HepG2 (cell line): ENCODE data around the gene ARFGAP1. TPM values are rescaled to one million over a fixed set of nuclear protein-coding genes. Genes with fewer than 3 reads are reported as not detected.
A peak's percentile ranks its signal among the peaks of the same experiment; 100 is the strongest.

Source experiments
- ATAC-seq: fragments of 200-7000 bp; cut with Tn5 transposase; 3 replicates; pipeline ENCODE4 v1.9.1; 2020; ENCODE audit warnings: mild to moderate bottlenecking, moderate library complexity
- BruUV-seq: library from RNA; stranded (reverse); fragments of 400-500 nt; replicated peaks from 2 replicates; lab custom pipeline; 2021; lab: Mats Ljungman, UMichigan
- CTCF ChIA-PET: fragments of 300-600 bp; formaldehyde crosslinking; extraction: SDS; loops from one replicate; lab custom pipeline; 2021; ENCODE audit warnings: low total read pairs, inconsistent platforms, low intra/inter-chr PET ratio; lab: Yijun Ruan, JAX
- POLR2A ChIA-PET: fragments of 350-600 bp; sonication (Branson Sonifier 250); formaldehyde crosslinking; loops from one replicate; lab custom pipeline; 2020; ENCODE audit warnings: antibody characterized with exemption, inconsistent platforms; lab: Yijun Ruan, JAX
- DNase-seq: peaks from one replicate; pipeline ENCODE4 v3.0.0-alpha.2; 2015; ENCODE audit warnings: low spot score
- FAIRE-seq: peaks from 3 replicates; lab custom pipeline; 2011; peaks lifted over from hg19 to GRCh38; lab: Jason Lieb, UNC
- H2AFZ ChIP-seq: one replicate; pipeline ENCODE4 v1.6.1; 2011; ENCODE audit warnings: low read length, inconsistent platforms
- H3K27ac ChIP-seq: fragments of 300-600 bp; 3 replicates; pipeline ENCODE4 v1.8.0; 2011; ENCODE audit warnings: mixed run types, mild to moderate bottlenecking, mixed read lengths, low read length, inconsistent platforms; ENCODE audit not compliant: insufficient read depth; ENCODE audit errors: extremely low read length
- H3K27me3 ChIP-seq, 2 experiments: fragments of 200-600 bp in 1 of 2; 2 replicates in 1 of 2; 3 replicates in 1 of 2; pipeline versions ENCODE4 v1.6.0 to v1.8.0; 2011; ENCODE audit warnings: low read length in 2 of 2, mild to moderate bottlenecking in 2 of 2, moderate library complexity in 2 of 2, inconsistent platforms in 1 of 2; ENCODE audit not compliant: insufficient read depth in 2 of 2, control insufficient read depth in 1 of 2
- H3K36me3 ChIP-seq, 2 experiments: fragments of 200-600 bp in 1 of 2; replicated peaks in 1 of 2; 2 replicates in 1 of 2; 3 replicates in 1 of 2; pipeline versions ENCODE4 v1.5.1 to v1.8.0; 2011; ENCODE audit warnings: low read length in 2 of 2, inconsistent platforms in 1 of 2; ENCODE audit not compliant: insufficient read depth in 2 of 2, control insufficient read depth in 1 of 2
- H3K4me1 ChIP-seq: 2 replicates; pipeline ENCODE4 v1.5.1; 2012; ENCODE audit warnings: low read length, inconsistent platforms; ENCODE audit not compliant: insufficient read depth
- H3K4me2 ChIP-seq: 2 replicates; pipeline ENCODE4 v1.6.0; 2011; ENCODE audit warnings: low read depth, low read length, inconsistent platforms
- H3K4me3 ChIP-seq, 3 experiments: fragments of 200-600 bp in 1 of 3; sonication (generic), shearing (Covaris generic) in 1 of 3; replicated peaks in 1 of 3; 2 replicates each; pipeline ENCODE4 v1.5.1; 2011 to 2016; ENCODE audit warnings: low read length in 3 of 3, inconsistent platforms in 2 of 3, low read depth in 2 of 3, mild to moderate bottlenecking in 2 of 3, control low read depth in 1 of 3, mixed read lengths in 1 of 3; ENCODE audit not compliant: insufficient read depth in 1 of 3
- H3K79me2 ChIP-seq: one replicate; pipeline ENCODE4 v1.6.1; 2011; ENCODE audit warnings: low read length, inconsistent platforms; ENCODE audit not compliant: insufficient read depth
- H3K9ac ChIP-seq: 2 replicates; pipeline ENCODE4 v1.6.0; 2011; ENCODE audit warnings: mild to moderate bottlenecking, low read depth, low read length, inconsistent platforms; ENCODE audit not compliant: insufficient read depth
- H3K9me3 ChIP-seq: 2 replicates; pipeline ENCODE4 v1.5.1; 2012; ENCODE audit warnings: mild to moderate bottlenecking, low read length
- H4K20me1 ChIP-seq: 2 replicates; pipeline ENCODE4 v1.6.0; 2011; ENCODE audit warnings: inconsistent platforms, mild to moderate bottlenecking, low read length, moderate library complexity; ENCODE audit not compliant: insufficient read depth
- ATF7 ChIP-seq, 2 experiments: fragments of 450-650 bp in 1 of 2; sonication (generic) in 1 of 2; formaldehyde crosslinking in 1 of 2; IDR thresholded peaks; 2 replicates each; pipeline versions ENCODE4 v1.4.0 to v1.6.1; 2016 to 2020; ENCODE audit warnings: antibody characterized with exemption in 1 of 2, mild to moderate bottlenecking in 1 of 2, missing genetic modification reagents in 1 of 2
- ETV5 ChIP-seq: IDR thresholded peaks from 2 replicates; pipeline ENCODE4 v1.6.1; 2018; ENCODE audit warnings: missing biosample characterization, missing genetic modification reagents, inconsistent platforms, borderline replicate concordance
- HNF1A ChIP-seq, 2 experiments: sonication (generic) in 1 of 2; formaldehyde crosslinking in 1 of 2; IDR thresholded peaks; 2 replicates each; pipeline versions ENCODE4 v1.4.0 to v1.6.1; 2016 to 2020; ENCODE audit warnings: borderline replicate concordance in 1 of 2, low read depth in 1 of 2, mild to moderate bottlenecking in 1 of 2, missing genetic modification reagents in 1 of 2
- NCOA1 ChIP-seq: sonication (generic); formaldehyde crosslinking; IDR thresholded peaks from 2 replicates; pipeline ENCODE4 v1.9.0; 2021; ENCODE audit warnings: missing genetic modification reagents
- SIX4 ChIP-seq: sonication (generic); formaldehyde crosslinking; IDR thresholded peaks from 2 replicates; pipeline ENCODE4 v1.4.0; 2020; ENCODE audit warnings: missing genetic modification reagents
- TBX2 ChIP-seq: sonication (generic); formaldehyde crosslinking; IDR thresholded peaks from 2 replicates; pipeline ENCODE4 v1.5.0; 2020; ENCODE audit warnings: missing genetic modification reagents, mild to moderate bottlenecking, borderline replicate concordance
- TEAD3 ChIP-seq: optimal IDR thresholded peaks from 2 replicates; pipeline ENCODE3; 2016; ENCODE audit warnings: borderline replicate concordance
- USF2 ChIP-seq, 2 experiments: sonication (generic) in 1 of 2; formaldehyde crosslinking in 1 of 2; IDR thresholded peaks; 2 replicates each; pipeline versions ENCODE4 v1.5.1 to v1.6.1; 2011 to 2020; ENCODE audit warnings: borderline replicate concordance in 1 of 2, low read depth in 1 of 2, low read length in 1 of 2, mild to moderate bottlenecking in 1 of 2, missing genetic modification reagents in 1 of 2, moderate library complexity in 1 of 2
- ZNF644 ChIP-seq: IDR thresholded peaks from 2 replicates; pipeline ENCODE4 v1.6.1; 2016; ENCODE audit warnings: low read depth
- ZZZ3 ChIP-seq: sonication (generic); formaldehyde crosslinking; IDR thresholded peaks from 2 replicates; pipeline ENCODE4 v1.4.0; 2020; ENCODE audit warnings: missing genetic modification reagents, mild to moderate bottlenecking, borderline replicate concordance
- WGBS: methylation state at CpG from one replicate; pipeline ENCODE4 v1.1.6; 2017; ENCODE audit warnings: low lambda C conversion rate; 5-methylcytosine and 5-hydroxymethylcytosine counted together
- in situ Hi-C: cut with HindIII; loops from 2 replicates; pipeline ENCODE4 v1.10.0; 2017; ENCODE audit warnings: low pct_unique_long_range_greater_than_20kb; ENCODE audit not compliant: extremely low pct_ligation_motif_present
- intact Hi-C: fragments of 100-400 bp; cut with micrococcal nuclease; formaldehyde crosslinking; loops from one replicate; pipeline ENCODE4 v1.10.0; 2022; ENCODE audit not compliant: unreplicated experiment
- polyA plus RNA-seq, 8 experiments: library from polyadenylated mRNA; depleted of rRNA in 3 of 8; stranded (reverse) in 7 of 8; unstranded in 1 of 8; fragments of >200 nt; fragmentation: Illumina TruSeq in 4 of 8; extraction: Trizol in 4 of 8; gene quantifications; 2 replicates each; pipeline versions ENCODE4 v1.2.1 to v1.2.3, GENCODE V29; 2011 to 2016; ENCODE audit warnings: low read depth in 4 of 8, missing spikeins in 1 of 8, mixed read lengths in 1 of 8; ENCODE audit not compliant: insufficient read depth in 1 of 8
- total RNA-seq, 5 experiments: library from RNA; depleted of rRNA; stranded (reverse); fragments of >200 nt; fragmentation: Illumina TruSeq; extraction: Trizol; gene quantifications; 2 replicates each; pipeline ENCODE4 v1.2.3, GENCODE V29; 2016; ENCODE audit warnings: low read depth in 1 of 5

Gene ARFGAP1
- total and polyA plus RNA-seq, 2 of the 13 experiments (the other 11 are each of a cell fraction or from before 2014, with no cell fraction given): 132 TPM

GRCh38 chr20:63335711-63336110, 63.1 kb downstream of the ARFGAP1 start:
- Histone ChIP-seq H3K4me3 (no peak overlapping the region), H3K9ac (no peak overlapping the region), H3K27ac (no peak overlapping the region), H3K4me2 (no peak overlapping the region), H3K27me3 (peaks cover 0 to 16% of the 10 kb centered on the region in 2 experiments), H3K9me3 (no peaks in the 10 kb centered on the region), H3K4me1 (no peaks in the 10 kb centered on the region), H3K79me2 (no peaks in the 10 kb centered on the region), H4K20me1 (no peaks in the 10 kb centered on the region; the same call in 1 of the 2 replicates), H3K36me3 (no peaks in the 10 kb centered on the region), H2AFZ (no peak overlapping the region)
- no TSS peak for BruUV-seq
- in situ Hi-C loops (no loop called here), intact Hi-C loops (loop anchor here (2.0 kb wide), 1 partner anchor 31 kb away; no protein-coding TSS in a partner anchor)
- ChIA-PET CTCF (no interaction called here), POLR2A (no interaction called here)
- 23% methylated on average over 9 of the region's 9 CpGs for WGBS
- peak; percentile 72 for TF ChIP-seq TEAD3 (CRISPR knock-in tag)
- TF ChIP-seq ETV5: peak; percentile 36; the same call in 1 of the 2 replicates
- TF ChIP-seq NCOA1 (CRISPR knock-in tag): no peak
- FAIRE-seq (no peak), DNase-seq (no peak), ATAC-seq (no peak; the same call in 2 of the 3 replicates)

GRCh38 chr20:63336232-63336752, 63.7 kb downstream of the ARFGAP1 start:
- Histone ChIP-seq H3K27me3 (peaks cover 0 to 18% of the 10 kb centered on the region in 2 experiments), H4K20me1 (no peaks in the 10 kb centered on the region), H3K9me3 (no peaks in the 10 kb centered on the region), H2AFZ (no peak overlapping the region), H3K4me2 (no peak overlapping the region), H3K79me2 (no peaks in the 10 kb centered on the region), H3K27ac (no peak overlapping the region), H3K36me3 (no peaks in the 10 kb centered on the region), H3K4me3 (no peak overlapping the region), H3K4me1 (no peaks in the 10 kb centered on the region), H3K9ac (no peak overlapping the region)
- ATAC-seq (no peak), FAIRE-seq (no peak), DNase-seq (no peak)
- ChIA-PET POLR2A (no interaction called here), CTCF (no interaction called here)
- intact Hi-C loops (loop anchor here (2.0 kb wide), 1 partner anchor 31 kb away; no protein-coding TSS in a partner anchor), in situ Hi-C loops (no loop called here)
- BruUV-seq: no TSS peak
- 78% methylated on average over 29 of the region's 29 CpGs for WGBS
- TF ChIP-seq ATF7 (IDR thresholded peaks at IDR 0.05): no peak
- peak; percentile 14; the same call in 1 of the 2 replicates for TF ChIP-seq ATF7 (CRISPR knock-in tag; IDR thresholded peaks at IDR 0.05)
- TF ChIP-seq HNF1A (IDR thresholded peaks at IDR 0.05; ENCODE audit: low read depth): no peak
- TF ChIP-seq HNF1A (CRISPR knock-in tag; IDR thresholded peaks at IDR 0.05; ENCODE audit: borderline replicate concordance): 0 out of 2 replicates have a peak, but pooled peaks have one; percentile 18
- 0 out of 2 replicates have a peak, but pooled peaks have one; percentile 43 for TF ChIP-seq ZZZ3 (CRISPR knock-in tag)
- no peak for TF ChIP-seq SIX4
- TF ChIP-seq USF2 (IDR thresholded peaks at IDR 0.05; ENCODE audit: low read depth, low read length): no peak
- TF ChIP-seq USF2 (CRISPR knock-in tag; IDR thresholded peaks at IDR 0.05; ENCODE audit: borderline replicate concordance): no peak
- no peak for TF ChIP-seq TBX2 (CRISPR knock-in tag)
- TF ChIP-seq ZNF644: no peak
